GM06990 (cell line): ENCODE measurements around the gene TMEM184A.

Experiments used
- DNase-seq: peaks from one replicate; pipeline ENCODE4 v3.0.0-alpha.2; 2011; ENCODE audit not compliant: insufficient read length; ENCODE audit errors: extremely low read depth
- H3K27me3 ChIP-seq: replicated peaks from 2 replicates; pipeline ENCODE4 v1.6.0; 2011; ENCODE audit warnings: low read length; ENCODE audit not compliant: control insufficient read depth, insufficient read depth
- H3K36me3 ChIP-seq: 2 replicates; pipeline ENCODE4 v1.5.1; 2011; ENCODE audit warnings: low read length; ENCODE audit not compliant: control insufficient read depth, insufficient read depth
- H3K4me3 ChIP-seq: replicated peaks from 2 replicates; pipeline ENCODE4 v1.5.1; 2011; ENCODE audit warnings: low read depth, mild to moderate bottlenecking, control low read depth, low read length
- CTCF ChIP-seq: IDR thresholded peaks from 2 replicates; pipeline ENCODE4 v1.5.1; 2011; ENCODE audit warnings: low read length, control low read depth, mild to moderate bottlenecking, inconsistent platforms; ENCODE audit not compliant: insufficient read depth, poor library complexity, severe bottlenecking

Gene TMEM184A

GRCh38 chr7:1499367-1500029, 56.5 kb downstream of the TMEM184A start:
- TF ChIP-seq CTCF: no peak
- Histone ChIP-seq H3K4me3 (no peak overlapping the region), H3K36me3 (peaks cover 29% of the 10 kb centered on the region), H3K27me3 (no peaks in the 10 kb centered on the region)
- no peak for DNase-seq

GRCh38 chr7:1498370-1499305, 57.4 kb downstream of the TMEM184A start:
- TF ChIP-seq CTCF: no peak
- peaks cover 33% of the 10 kb centered on the region for H3K36me3 ChIP-seq
- DNase-seq: no peak
- H3K27me3 ChIP-seq: no peaks in the 10 kb centered on the region
- H3K4me3 ChIP-seq: no peak overlapping the region

GRCh38 chr7:1497293-1497927, 58.6 kb downstream of the TMEM184A start:
- Histone ChIP-seq H3K27me3 (no peaks in the 10 kb centered on the region), H3K4me3 (no peak overlapping the region), H3K36me3 (peaks cover 33% of the 10 kb centered on the region)
- no peak for TF ChIP-seq CTCF
- no peak for DNase-seq

- TF ChIP-seq CTCF: no peak
- Histone ChIP-seq H3K27me3 (no peaks in the 10 kb centered on the region), H3K4me3 (no peak overlapping the region), H3K36me3 (peaks cover 38% of the 10 kb centered on the region)
- DNase-seq: no peak
Measured at GRCh38 chr7:1496531-1497292, 59.3 kb downstream of the TMEM184A start.

- H3K4me3 ChIP-seq: no peak overlapping the region
- peaks cover 38% of the 10 kb centered on the region for H3K36me3 ChIP-seq
- TF ChIP-seq CTCF: no peak
- no peaks in the 10 kb centered on the region for H3K27me3 ChIP-seq
- no peak for DNase-seq
Measured at GRCh38 chr7:1495564-1496242, 60.3 kb downstream of the TMEM184A start.
